Keratinocyte (primary cell): ENCODE data around the gene DCLK1. TPM values are rescaled to one million over a fixed set of nuclear protein-coding genes. Genes with fewer than 3 reads are reported as not detected.

Experiments
- DNase-seq: peaks from one replicate; pipeline ENCODE4 v3.0.0-alpha.2; 2011; ENCODE audit warnings: low read depth, missing footprints, low spot score
- FAIRE-seq: peaks from 2 replicates; lab custom pipeline; 2011; peaks lifted over from hg19 to GRCh38; lab: Jason Lieb, UNC
- H2AFZ ChIP-seq: 2 replicates; pipeline ENCODE4 v1.6.0; 2012; ENCODE audit warnings: low read length, control low read depth, inconsistent platforms; ENCODE audit not compliant: control insufficient read depth
- H3K27ac ChIP-seq: 2 replicates; pipeline ENCODE4 v1.5.1; 2011; ENCODE audit warnings: low read length; ENCODE audit not compliant: control insufficient read depth, insufficient read depth
- H3K27me3 ChIP-seq: 3 replicates; pipeline ENCODE4 v1.6.0; 2011; ENCODE audit warnings: low read length; ENCODE audit not compliant: control insufficient read depth, insufficient read depth; ENCODE audit errors: extremely low read depth
- H3K36me3 ChIP-seq, 2 experiments: 2 replicates in 1 of 2; 3 replicates in 1 of 2; pipeline ENCODE4 v1.5.1; 2011; ENCODE audit warnings: low read length in 2 of 2, mild to moderate bottlenecking in 1 of 2; ENCODE audit not compliant: control insufficient read depth in 2 of 2, insufficient read depth in 2 of 2; ENCODE audit errors: extremely low read depth in 1 of 2
- H3K4me1 ChIP-seq: 3 replicates; pipeline ENCODE4 v1.5.1; 2011; ENCODE audit warnings: low read length; ENCODE audit not compliant: control insufficient read depth, insufficient read depth; ENCODE audit errors: extremely low read depth
- H3K4me2 ChIP-seq: 3 replicates; pipeline ENCODE4 v1.6.0; 2011; ENCODE audit warnings: low read depth, low read length; ENCODE audit not compliant: control insufficient read depth, insufficient read depth; ENCODE audit errors: extremely low read depth
- H3K4me3 ChIP-seq, 3 experiments: fragments of 200-600 bp in 1 of 3; sonication (generic) in 1 of 3; 2 replicates in 2 of 3; 3 replicates in 1 of 3; pipeline ENCODE4 v1.5.1; 2011 to 2016; ENCODE audit warnings: low read length in 3 of 3, mild to moderate bottlenecking in 3 of 3, control low read depth in 2 of 3, inconsistent platforms in 1 of 3, low read depth in 1 of 3, mixed read lengths in 1 of 3, mixed run types in 1 of 3, moderate library complexity in 1 of 3; ENCODE audit not compliant: control insufficient read depth in 2 of 3, insufficient read depth in 2 of 3; ENCODE audit errors: extremely low read depth in 1 of 3
- H3K79me2 ChIP-seq: 2 replicates; pipeline ENCODE4 v1.6.0; 2012; ENCODE audit warnings: low read length; ENCODE audit not compliant: control insufficient read depth, insufficient read depth
- H3K9ac ChIP-seq: 3 replicates; pipeline ENCODE4 v1.6.0; 2011; ENCODE audit warnings: low read length; ENCODE audit not compliant: control insufficient read depth, insufficient read depth; ENCODE audit errors: extremely low read depth
- H3K9me1 ChIP-seq: 3 replicates; pipeline ENCODE4 v1.6.0; 2011; ENCODE audit warnings: low read length; ENCODE audit not compliant: control insufficient read depth, insufficient read depth; ENCODE audit errors: extremely low read depth
- H3K9me3 ChIP-seq: 2 replicates; pipeline ENCODE4 v1.5.1; 2012; ENCODE audit warnings: low read depth, low read length; ENCODE audit not compliant: control insufficient read depth
- H4K20me1 ChIP-seq: 3 replicates; pipeline ENCODE4 v1.6.0; 2011; ENCODE audit warnings: low read length; ENCODE audit not compliant: control insufficient read depth, insufficient read depth; ENCODE audit errors: extremely low read depth
- CTCF ChIP-seq, 3 experiments: IDR thresholded peaks in 1 of 3; conservative IDR thresholded peaks in 1 of 3; optimal IDR thresholded peaks in 1 of 3; 2 replicates in 2 of 3; 3 replicates in 1 of 3; pipeline versions ENCODE3 to v1.5.1; 2011; ENCODE audit warnings: low read length in 3 of 3, mild to moderate bottlenecking in 3 of 3, moderate library complexity in 2 of 3, control low read depth in 1 of 3, inconsistent platforms in 1 of 3; ENCODE audit not compliant: insufficient read depth in 2 of 3; ENCODE audit errors: extremely low read depth in 1 of 3
- EZH2 ChIP-seq: IDR thresholded peaks from one replicate; pipeline ENCODE4 v1.6.1; 2012; ENCODE audit warnings: inconsistent platforms, mild to moderate bottlenecking, low read length, moderate library complexity
- dilution Hi-C: fragments of 300-500 bp; cut with MboI; formaldehyde crosslinking; loops from one replicate; pipeline ENCODE4 v1.7.0; 2020; ENCODE audit warnings: low sequenced_read_pairs; ENCODE audit not compliant: extremely low pct_ligation_motif_present
- polyA plus RNA-seq, 5 experiments: library from polyadenylated mRNA; depleted of rRNA in 3 of 5; stranded (reverse) in 3 of 5; stranded (forward) in 1 of 5; unstranded in 1 of 5; fragments of >200 nt; gene quantifications; 1 replicate in 1 of 5; 2 replicates in 3 of 5; 3 replicates in 1 of 5; pipeline versions ENCODE4 v1.2.1 to v1.2.3, GENCODE V29; 2011 to 2012; ENCODE audit warnings: missing spikeins in 2 of 5, low read depth in 1 of 5, low replicate concordance in 1 of 5

Gene DCLK1
- polyA plus RNA-seq, 1 donor (not counting 4 experiments of a cell fraction or from before 2014, with no cell fraction given): 0.04 TPM

- dilution Hi-C loops: no loop called here
- no peaks in the 10 kb centered on the region for H4K20me1 ChIP-seq
- no peaks in the 10 kb centered on the region for H3K27me3 ChIP-seq
- no peak overlapping the region for H3K4me2 ChIP-seq
- no peaks in the 10 kb centered on the region for H3K9me1 ChIP-seq
- no peaks in the 10 kb centered on the region for H3K36me3 ChIP-seq
- no peak overlapping the region for H2AFZ ChIP-seq
- no peak for TF ChIP-seq EZH2
- TF ChIP-seq CTCF (optimal IDR thresholded peaks at IDR 0.05 in 1 of 3, IDR thresholded peaks at IDR 0.05 in 1 of 3, conservative IDR thresholded peaks at IDR 0.05 in 1 of 3; ENCODE audit: extremely low read depth in 1 of 3, insufficient read depth in 2 of 3, low read length in 3 of 3): no peak
- no peak for FAIRE-seq
- H3K4me1 ChIP-seq: no peaks in the 10 kb centered on the region
- no peak overlapping the region for H3K27ac ChIP-seq
- no peak overlapping the region for H3K4me3 ChIP-seq
- H3K9me3 ChIP-seq: peaks cover 14% of the 10 kb centered on the region
- no peak for DNase-seq
- no peak overlapping the region for H3K9ac ChIP-seq
- no peaks in the 10 kb centered on the region for H3K79me2 ChIP-seq
These were observed 365.8 kb downstream of the DCLK1 start for GRCh38 chr13:35765366-35765765.

GRCh38 chr13:35764326-35765015 lies 366.7 kb downstream of the DCLK1 start:
- Histone ChIP-seq H3K79me2 (no peaks in the 10 kb centered on the region), H3K4me3 (no peak overlapping the region), H3K9ac (no peak overlapping the region), H3K4me2 (no peak overlapping the region), H3K27ac (no peak overlapping the region), H3K9me3 (peaks cover 14% of the 10 kb centered on the region), H3K9me1 (no peaks in the 10 kb centered on the region), H3K4me1 (no peaks in the 10 kb centered on the region), H2AFZ (no peak overlapping the region), H3K27me3 (no peaks in the 10 kb centered on the region), H3K36me3 (no peaks in the 10 kb centered on the region), H4K20me1 (no peaks in the 10 kb centered on the region)
- no peak for TF ChIP-seq CTCF (optimal IDR thresholded peaks at IDR 0.05 in 1 of 3, IDR thresholded peaks at IDR 0.05 in 1 of 3, conservative IDR thresholded peaks at IDR 0.05 in 1 of 3; ENCODE audit: extremely low read depth in 1 of 3, insufficient read depth in 2 of 3, low read length in 3 of 3)
- TF ChIP-seq EZH2: no peak
- dilution Hi-C loops: no loop called here
- no peak for FAIRE-seq
- no peak for DNase-seq
